Gastrocnemius medialis (tissue), 4 donors: ENCODE results near the gene LIPI.

Experiments
- POLR2A ChIP-seq, 2 donors: fragments of 450-650 bp; IDR thresholded peaks; one replicate each; pipeline ENCODE4 v1.6.1; 2017; ENCODE audit warnings: antibody characterized with exemption in 2 of 2, mild to moderate bottlenecking in 2 of 2, moderate library complexity in 2 of 2
- TF ChIP-seq, protein P1 (sequence below), 5 experiments: fragments of 450-650 bp in 3 of 5; fragments of 200-600 bp in 2 of 5; sonication (generic) in 2 of 5; IDR thresholded peaks in 4 of 5; conservative IDR thresholded peaks in 1 of 5; 1 replicate in 4 of 5; 2 replicates in 1 of 5; pipeline ENCODE4 v1.5.1; 2016 to 2019; ENCODE audit warnings: antibody characterized with exemption in 5 of 5, mild to moderate bottlenecking in 3 of 5, moderate library complexity in 3 of 5

DNA sequence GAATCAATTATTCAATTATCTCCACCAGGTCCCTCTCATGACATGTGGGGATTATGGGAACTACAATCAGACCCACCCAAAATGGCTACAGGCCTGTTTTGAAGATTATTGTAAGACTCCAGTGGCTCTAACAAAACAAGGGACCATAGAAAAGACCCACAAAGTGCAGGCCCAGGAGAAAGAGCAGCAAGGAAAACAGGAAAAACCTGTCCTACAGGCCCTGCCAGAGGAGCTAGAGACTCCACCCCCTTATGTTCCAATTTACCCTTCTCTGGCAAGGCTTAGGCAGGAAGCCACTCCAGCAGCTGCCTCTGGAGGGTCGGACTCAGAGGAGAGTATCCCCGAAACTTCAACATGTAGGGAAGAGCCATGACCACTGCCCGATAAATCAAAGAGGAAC is 96.5 kb downstream of the LIPI start:
- TF ChIP-seq POLR2A (IDR thresholded peaks at IDR 0.05) = no peak
- TF ChIP-seq, protein P1, sequence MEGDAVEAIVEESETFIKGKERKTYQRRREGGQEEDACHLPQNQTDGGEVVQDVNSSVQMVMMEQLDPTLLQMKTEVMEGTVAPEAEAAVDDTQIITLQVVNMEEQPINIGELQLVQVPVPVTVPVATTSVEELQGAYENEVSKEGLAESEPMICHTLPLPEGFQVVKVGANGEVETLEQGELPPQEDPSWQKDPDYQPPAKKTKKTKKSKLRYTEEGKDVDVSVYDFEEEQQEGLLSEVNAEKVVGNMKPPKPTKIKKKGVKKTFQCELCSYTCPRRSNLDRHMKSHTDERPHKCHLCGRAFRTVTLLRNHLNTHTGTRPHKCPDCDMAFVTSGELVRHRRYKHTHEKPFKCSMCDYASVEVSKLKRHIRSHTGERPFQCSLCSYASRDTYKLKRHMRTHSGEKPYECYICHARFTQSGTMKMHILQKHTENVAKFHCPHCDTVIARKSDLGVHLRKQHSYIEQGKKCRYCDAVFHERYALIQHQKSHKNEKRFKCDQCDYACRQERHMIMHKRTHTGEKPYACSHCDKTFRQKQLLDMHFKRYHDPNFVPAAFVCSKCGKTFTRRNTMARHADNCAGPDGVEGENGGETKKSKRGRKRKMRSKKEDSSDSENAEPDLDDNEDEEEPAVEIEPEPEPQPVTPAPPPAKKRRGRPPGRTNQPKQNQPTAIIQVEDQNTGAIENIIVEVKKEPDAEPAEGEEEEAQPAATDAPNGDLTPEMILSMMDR (IDR thresholded peaks at IDR 0.05 in 4 of 5, conservative IDR thresholded peaks at IDR 0.05 in 1 of 5) = no peak
